BE2C (cell line): ENCODE data around the gene EMX1.

Source experiments
- DNase-seq: peaks from one replicate; pipeline ENCODE4 v3.0.0-alpha.2; 2020
- H3K27me3 ChIP-seq: fragments of 250-450 bp; sonication (Bioruptor Pico); 2 replicates; pipeline ENCODE4 v1.5.1; 2020; ENCODE audit warnings: mild to moderate bottlenecking
- H3K36me3 ChIP-seq: fragments of 250-450 bp; sonication (Bioruptor Pico); 2 replicates; pipeline ENCODE4 v1.5.1; 2020; ENCODE audit warnings: mild to moderate bottlenecking
- H3K4me1 ChIP-seq: fragments of 250-450 bp; sonication (Bioruptor Pico); 2 replicates; pipeline ENCODE4 v1.5.1; 2020
- H3K4me3 ChIP-seq: 2 replicates; pipeline ENCODE4 v1.5.1; 2011; ENCODE audit warnings: low read depth, low read length
- H3K9me3 ChIP-seq: fragments of 250-450 bp; sonication (Bioruptor Pico); 2 replicates; pipeline ENCODE4 v1.5.1; 2020
- CTCF ChIP-seq: IDR thresholded peaks from 2 replicates; pipeline ENCODE4 v1.5.1; 2012; ENCODE audit warnings: mild to moderate bottlenecking, low read depth, low read length

Gene EMX1

GRCh38 chr2:72954376-72955227 lies 37.3 kb downstream of the EMX1 start:
- H3K4me1 ChIP-seq, result no peaks in the 10 kb centered on the region
- H3K4me3 ChIP-seq, result no peak overlapping the region
- TF ChIP-seq CTCF, result no peak
- H3K9me3 ChIP-seq, result no peaks in the 10 kb centered on the region
- no peaks in the 10 kb centered on the region for H3K36me3 ChIP-seq
- no peak for DNase-seq
- no peaks in the 10 kb centered on the region for H3K27me3 ChIP-seq

- no peak for TF ChIP-seq CTCF
- Histone ChIP-seq H3K27me3 (no peaks in the 10 kb centered on the region), H3K9me3 (no peaks in the 10 kb centered on the region), H3K36me3 (no peaks in the 10 kb centered on the region), H3K4me3 (no peak overlapping the region), H3K4me1 (no peaks in the 10 kb centered on the region)
- DNase-seq, result no peak
Observed at GRCh38 chr2:72955228-72956049, 38.1 kb downstream of the EMX1 start.

GRCh38 chr2:72956050-72956395 lies 38.7 kb downstream of the EMX1 start:
- TF ChIP-seq CTCF, result no peak
- Histone ChIP-seq H3K4me1 (no peaks in the 10 kb centered on the region), H3K36me3 (no peaks in the 10 kb centered on the region), H3K9me3 (no peaks in the 10 kb centered on the region), H3K4me3 (no peak overlapping the region), H3K27me3 (no peaks in the 10 kb centered on the region)
- no peak for DNase-seq

- Histone ChIP-seq H3K27me3 (no peaks in the 10 kb centered on the region), H3K4me1 (no peaks in the 10 kb centered on the region), H3K36me3 (no peaks in the 10 kb centered on the region), H3K9me3 (no peaks in the 10 kb centered on the region), H3K4me3 (no peak overlapping the region)
- no peak for TF ChIP-seq CTCF
- DNase-seq, result no peak
Observed at GRCh38 chr2:72956936-72957335, 39.6 kb downstream of the EMX1 start.

- Histone ChIP-seq H3K9me3 (no peaks in the 10 kb centered on the region), H3K36me3 (no peaks in the 10 kb centered on the region), H3K4me1 (no peaks in the 10 kb centered on the region), H3K4me3 (no peak overlapping the region), H3K27me3 (no peaks in the 10 kb centered on the region)
- no peak for DNase-seq
- no peak for TF ChIP-seq CTCF
Observed at GRCh38 chr2:72958542-72959385, 41.4 kb downstream of the EMX1 start.
